GM21576 (cell line): ENCODE results near the gene CCDC38.

Experiments
- ATAC-seq: cut with Tn5 transposase; IDR thresholded peaks from one replicate; pipeline ENCODE4 v1.9.1; 2021; ENCODE audit warnings: mild to moderate bottlenecking, moderate library complexity; ENCODE audit not compliant: unreplicated experiment

Gene CCDC38

GRCh38 chr12:95962222-95962621 lies 19.8 kb upstream of the CCDC38 start:
- no peak for ATAC-seq

GRCh38 chr12:95960241-95960640 lies 17.8 kb upstream of the CCDC38 start:
- no peak for ATAC-seq

GRCh38 chr12:95959107-95959506 lies 16.7 kb upstream of the CCDC38 start:
- ATAC-seq = no peak

- no peak for ATAC-seq
Observed at GRCh38 chr12:95956557-95957145, 14.2 kb upstream of the CCDC38 start.

GRCh38 chr12:95955549-95956159 lies 13.2 kb upstream of the CCDC38 start:
- ATAC-seq = no peak

- ATAC-seq = no peak
Observed at GRCh38 chr12:95953000-95953399, 10.6 kb upstream of the CCDC38 start.

- ATAC-seq = no peak
Observed at GRCh38 chr12:95951515-95951914, 9.1 kb upstream of the CCDC38 start.

- no peak for ATAC-seq
Observed at GRCh38 chr12:95949477-95950206, 7.2 kb upstream of the CCDC38 start.

- no peak for ATAC-seq
Observed at GRCh38 chr12:95944108-95944704, 1.8 kb upstream of the CCDC38 start.

- ATAC-seq = peak; percentile 65
Observed at GRCh38 chr12:95943330-95943842, 972 bp upstream of the CCDC38 start, which contains the start of gene AMDHD1. Gene AMDHD1 (plus strand): TSS chr12:95943331. CDS start chr12:95943399, 68 bp downstream.

GRCh38 chr12:95942101-95942523 lies 302 bp downstream of the CCDC38 start:
- no peak for ATAC-seq

- no peak for ATAC-seq
Observed at GRCh38 chr12:95940514-95940913, 1.9 kb downstream of the CCDC38 start.

GRCh38 chr12:95922231-95922630 lies 20.2 kb downstream of the CCDC38 start:
- no peak for ATAC-seq

- no peak for ATAC-seq
Observed at GRCh38 chr12:95919110-95919509, 23.3 kb downstream of the CCDC38 start.

GRCh38 chr12:95918194-95918993 lies 24.0 kb downstream of the CCDC38 start:
- ATAC-seq = peak; percentile 88

- no peak for ATAC-seq
Observed at GRCh38 chr12:95909871-95910270, 32.5 kb downstream of the CCDC38 start.

GRCh38 chr12:95908573-95908972 lies 33.8 kb downstream of the CCDC38 start:
- ATAC-seq = no peak

GRCh38 chr12:95898081-95898480 lies 44.3 kb downstream of the CCDC38 start:
- ATAC-seq = no peak

- ATAC-seq = no peak
Observed at GRCh38 chr12:95896846-95897245, 45.6 kb downstream of the CCDC38 start.

GRCh38 chr12:95890958-95891357 lies 51.5 kb downstream of the CCDC38 start:
- ATAC-seq = no peak

- ATAC-seq = no peak
Observed at GRCh38 chr12:95887311-95887710, 55.1 kb downstream of the CCDC38 start.
